ENCODE measurements around the gene TMEM192. TPM values are rescaled to one million over a fixed set of nuclear protein-coding genes. Genes with fewer than 3 reads are reported as not detected.

The TMEM192 gene
- total RNA-seq, 1 donor from 2014 or later, result 16.1 TPM

GRCh38 chr4:165052627-165053026 is 60.0 kb downstream of the TMEM192 start:
- no peaks in the 10 kb centered on the region for H4K20me1 ChIP-seq (ENCODE audit: low read depth)
- H3K79me2 ChIP-seq (ENCODE audit: low read depth), result no peaks in the 10 kb centered on the region
- no peaks in the 10 kb centered on the region for H3K9me3 ChIP-seq (ENCODE audit: low read depth)
- DNase-seq (ENCODE audit: low spot score), result no peak
- H3F3A ChIP-seq (ENCODE audit: low read depth), result no peaks in the 10 kb centered on the region
- H3K9me3 Mint-ChIP-seq, result no peaks in the 10 kb centered on the region
- no peak overlapping the region for H3K4me3 ChIP-seq
- no peak overlapping the region for H3K4me3 Mint-ChIP-seq
- no peak overlapping the region for H3K27ac Mint-ChIP-seq
- H3K27me3 ChIP-seq, result no peaks in the 10 kb centered on the region
- peaks cover 4% of the 10 kb centered on the region for H3K4me1 ChIP-seq
- TF ChIP-seq EZH2 (IDR thresholded peaks at IDR 0.05), result no peak
- TF ChIP-seq EZH2phosphoT487 (IDR thresholded peaks at IDR 0.05), result no peak
- TF ChIP-seq CTCF (IDR thresholded peaks at IDR 0.05), result no peak
- peaks cover 4% of the 10 kb centered on the region for H3K4me1 Mint-ChIP-seq
- no peak overlapping the region for H3K4me2 ChIP-seq
- H3K27me3 Mint-ChIP-seq (ENCODE audit: insufficient read depth, low read depth), result peaks cover 4% of the 10 kb centered on the region
- no peaks in the 10 kb centered on the region for H3K36me3 Mint-ChIP-seq
- H3K27ac ChIP-seq, result no peak overlapping the region
- no peak overlapping the region for H3K9ac ChIP-seq
- H2AFZ ChIP-seq (replicated peaks), result no peak overlapping the region
- no peaks in the 10 kb centered on the region for H3K36me3 ChIP-seq

GRCh38 chr4:165048170-165048569 is 64.5 kb downstream of the TMEM192 start:
- H3K9me3 ChIP-seq (ENCODE audit: low read depth), result no peaks in the 10 kb centered on the region
- no peak overlapping the region for H3K4me2 ChIP-seq
- H3K4me3 ChIP-seq, result no peak overlapping the region
- H3K79me2 ChIP-seq (ENCODE audit: low read depth), result no peaks in the 10 kb centered on the region
- no peak overlapping the region for H3K4me3 Mint-ChIP-seq
- H3K27ac ChIP-seq, result no peak overlapping the region
- H4K20me1 ChIP-seq (ENCODE audit: low read depth), result no peaks in the 10 kb centered on the region
- H3K36me3 Mint-ChIP-seq, result no peaks in the 10 kb centered on the region
- no peaks in the 10 kb centered on the region for H3K9me3 Mint-ChIP-seq
- TF ChIP-seq EZH2phosphoT487 (IDR thresholded peaks at IDR 0.05) (no peak), CTCF (IDR thresholded peaks at IDR 0.05) (no peak), EZH2 (IDR thresholded peaks at IDR 0.05) (no peak)
- peaks cover 4% of the 10 kb centered on the region for H3K4me1 Mint-ChIP-seq
- DNase-seq (ENCODE audit: low spot score), result no peak
- peaks cover 2% of the 10 kb centered on the region for H3K27me3 Mint-ChIP-seq (ENCODE audit: insufficient read depth, low read depth)
- no peaks in the 10 kb centered on the region for H3K36me3 ChIP-seq
- H3K9ac ChIP-seq, result no peak overlapping the region
- peaks cover 4% of the 10 kb centered on the region for H3K4me1 ChIP-seq
- peak overlapping the region; percentile 85 for H2AFZ ChIP-seq (replicated peaks)
- peak overlapping the region; percentile 9 for H3K27ac Mint-ChIP-seq
- H3F3A ChIP-seq (ENCODE audit: low read depth), result no peaks in the 10 kb centered on the region
- no peaks in the 10 kb centered on the region for H3K27me3 ChIP-seq

GRCh38 chr4:165031436-165032211 is 81.0 kb downstream of the TMEM192 start, which contains the start of gene TRIM60:
TSS of gene TRIM60 (plus strand) at chr4:165031999. CDS start at chr4:165040073, 8,074 bp downstream.
- Mint-ChIP-seq H3K36me3 (no peaks in the 10 kb centered on the region), H3K27me3 (ENCODE audit: insufficient read depth, low read depth) (peaks cover 6% of the 10 kb centered on the region), H3K27ac (no peak within 1 kb of the TSS), H3K4me1 (no peaks in the 10 kb centered on the region), H3K9me3 (peaks cover 5% of the 10 kb centered on the region), H3K4me3 (no peak within 1 kb of the TSS)
- Histone ChIP-seq H3K36me3 (no peaks in the 10 kb centered on the region), H3K79me2 (ENCODE audit: low read depth) (no peaks in the 10 kb centered on the region), H2AFZ (replicated peaks) (no peak within 1 kb of the TSS), H3K4me3 (no peak within 1 kb of the TSS), H3K27ac (no peak within 1 kb of the TSS), H3K27me3 (no peaks in the 10 kb centered on the region), H3K9ac (no peak within 1 kb of the TSS), H3K4me2 (no peak within 1 kb of the TSS), H3F3A (ENCODE audit: low read depth) (no peaks in the 10 kb centered on the region), H3K9me3 (ENCODE audit: low read depth) (no peaks in the 10 kb centered on the region), H4K20me1 (ENCODE audit: low read depth) (no peaks in the 10 kb centered on the region), H3K4me1 (no peaks in the 10 kb centered on the region)
- TF ChIP-seq CTCF (IDR thresholded peaks at IDR 0.05) (no peak), EZH2phosphoT487 (IDR thresholded peaks at IDR 0.05) (no peak), EZH2 (IDR thresholded peaks at IDR 0.05) (no peak)
- DNase-seq (ENCODE audit: low spot score), result no peak

Data from neural progenitor cell (in vitro differentiated cells).